PFSK-1 (cell line): ENCODE measurements around the gene PAQR6.

Experiments used
- FOXP2 ChIP-seq: optimal IDR thresholded peaks from 2 replicates; pipeline ENCODE3; 2011; ENCODE audit warnings: borderline replicate concordance, control low read depth, inconsistent platforms; ENCODE audit not compliant: insufficient read depth; ENCODE audit errors: extremely low read length, extremely low read depth
- POLR2AphosphoS5 ChIP-seq: IDR thresholded peaks from 2 replicates; pipeline ENCODE4 v1.6.1; 2012; ENCODE audit warnings: low read depth, mild to moderate bottlenecking, control low read depth, low read length, moderate library complexity
- SIN3A ChIP-seq: IDR thresholded peaks from 2 replicates; pipeline ENCODE4 v1.6.1; 2012; ENCODE audit warnings: mild to moderate bottlenecking, low read length, moderate library complexity, borderline replicate concordance; ENCODE audit not compliant: insufficient read depth
- TAF1 ChIP-seq: IDR thresholded peaks from 2 replicates; pipeline ENCODE4 v1.6.1; 2012; ENCODE audit warnings: low read length, control low read depth, borderline replicate concordance; ENCODE audit not compliant: insufficient read depth
- TF ChIP-seq, protein P1 (sequence below), 2 experiments: IDR thresholded peaks; 2 replicates each; pipeline versions ENCODE4 v1.6.1 to v1.8.0; 2011 to 2012; ENCODE audit warnings: low read depth in 2 of 2, low read length in 2 of 2, control low read depth in 1 of 2, inconsistent platforms in 1 of 2, mild to moderate bottlenecking in 1 of 2, moderate library complexity in 1 of 2; ENCODE audit not compliant: insufficient read depth in 1 of 2

DNA sequence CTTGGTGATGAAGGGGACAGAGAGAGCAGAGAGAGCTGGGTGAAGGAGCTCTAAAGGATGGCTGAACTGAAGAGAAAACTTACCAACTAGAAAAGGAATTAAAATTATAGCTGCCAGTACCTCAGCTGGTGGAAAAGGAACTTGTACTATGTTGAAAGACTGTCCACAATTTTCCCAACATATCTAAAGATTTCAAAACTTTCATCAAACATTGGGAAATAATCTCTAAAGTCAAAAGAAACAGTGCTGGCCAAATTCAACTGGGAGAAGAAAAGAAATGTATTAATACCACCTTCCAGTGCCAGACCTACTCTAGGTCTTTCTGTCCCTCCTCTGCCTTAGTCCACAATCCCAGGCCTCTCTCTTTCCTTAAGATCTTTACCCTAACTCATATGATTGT lies 28.7 kb upstream of the PAQR6 start:
- TF ChIP-seq TAF1 (no peak), SIN3A (no peak), POLR2AphosphoS5 (no peak), FOXP2 (no peak)
- TF ChIP-seq, protein P1, sequence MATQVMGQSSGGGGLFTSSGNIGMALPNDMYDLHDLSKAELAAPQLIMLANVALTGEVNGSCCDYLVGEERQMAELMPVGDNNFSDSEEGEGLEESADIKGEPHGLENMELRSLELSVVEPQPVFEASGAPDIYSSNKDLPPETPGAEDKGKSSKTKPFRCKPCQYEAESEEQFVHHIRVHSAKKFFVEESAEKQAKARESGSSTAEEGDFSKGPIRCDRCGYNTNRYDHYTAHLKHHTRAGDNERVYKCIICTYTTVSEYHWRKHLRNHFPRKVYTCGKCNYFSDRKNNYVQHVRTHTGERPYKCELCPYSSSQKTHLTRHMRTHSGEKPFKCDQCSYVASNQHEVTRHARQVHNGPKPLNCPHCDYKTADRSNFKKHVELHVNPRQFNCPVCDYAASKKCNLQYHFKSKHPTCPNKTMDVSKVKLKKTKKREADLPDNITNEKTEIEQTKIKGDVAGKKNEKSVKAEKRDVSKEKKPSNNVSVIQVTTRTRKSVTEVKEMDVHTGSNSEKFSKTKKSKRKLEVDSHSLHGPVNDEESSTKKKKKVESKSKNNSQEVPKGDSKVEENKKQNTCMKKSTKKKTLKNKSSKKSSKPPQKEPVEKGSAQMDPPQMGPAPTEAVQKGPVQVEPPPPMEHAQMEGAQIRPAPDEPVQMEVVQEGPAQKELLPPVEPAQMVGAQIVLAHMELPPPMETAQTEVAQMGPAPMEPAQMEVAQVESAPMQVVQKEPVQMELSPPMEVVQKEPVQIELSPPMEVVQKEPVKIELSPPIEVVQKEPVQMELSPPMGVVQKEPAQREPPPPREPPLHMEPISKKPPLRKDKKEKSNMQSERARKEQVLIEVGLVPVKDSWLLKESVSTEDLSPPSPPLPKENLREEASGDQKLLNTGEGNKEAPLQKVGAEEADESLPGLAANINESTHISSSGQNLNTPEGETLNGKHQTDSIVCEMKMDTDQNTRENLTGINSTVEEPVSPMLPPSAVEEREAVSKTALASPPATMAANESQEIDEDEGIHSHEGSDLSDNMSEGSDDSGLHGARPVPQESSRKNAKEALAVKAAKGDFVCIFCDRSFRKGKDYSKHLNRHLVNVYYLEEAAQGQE (IDR thresholded peaks at IDR 0.05; ENCODE audit: insufficient read depth in 1 of 2, low read depth in 2 of 2, low read length in 2 of 2): no peak
